HG03571 (cell line): ENCODE measurements around the gene SPHK2.
"Not testable (repeated sequence)": the region's sequence is repeated elsewhere in the genome, so short reads cannot be mapped to it uniquely, and the experiment has no call there.

Experiments used
- ATAC-seq: cut with Tn5 transposase; IDR thresholded peaks from one replicate; pipeline ENCODE4 v1.9.1; 2021; ENCODE audit not compliant: unreplicated experiment

SPHK2 gene

DNA sequence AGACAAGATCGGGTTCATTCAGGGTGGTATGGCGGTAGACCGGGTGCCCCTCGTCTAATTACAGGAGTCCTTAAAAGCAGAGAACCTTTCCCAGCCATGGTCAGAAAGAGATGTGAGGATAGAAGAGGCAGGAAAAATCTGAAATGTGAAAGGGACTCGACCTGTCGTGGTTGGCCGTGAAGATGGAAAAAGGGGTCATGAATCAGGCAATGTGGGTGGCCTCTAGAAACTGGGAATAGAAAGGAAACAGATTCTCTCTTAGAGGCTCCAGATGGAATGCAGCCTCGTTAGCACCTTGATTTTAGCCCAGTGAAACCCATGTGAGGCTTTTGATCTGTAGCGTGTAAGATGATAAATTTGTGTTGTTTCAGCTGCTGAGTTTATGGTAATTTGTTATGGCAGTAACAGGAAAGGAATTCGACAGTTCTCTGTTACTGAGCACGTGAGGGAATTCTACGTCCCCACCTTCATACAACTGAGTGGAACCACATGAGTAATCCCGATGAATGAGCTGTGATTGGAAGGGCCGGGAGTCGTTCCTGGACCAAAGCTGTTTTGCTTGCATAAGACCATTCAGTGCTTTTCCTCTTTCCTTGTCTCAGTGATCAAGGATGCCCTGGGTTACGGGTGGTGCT is 37.7 kb downstream of the SPHK2 start:
- ATAC-seq: no peak

DNA sequence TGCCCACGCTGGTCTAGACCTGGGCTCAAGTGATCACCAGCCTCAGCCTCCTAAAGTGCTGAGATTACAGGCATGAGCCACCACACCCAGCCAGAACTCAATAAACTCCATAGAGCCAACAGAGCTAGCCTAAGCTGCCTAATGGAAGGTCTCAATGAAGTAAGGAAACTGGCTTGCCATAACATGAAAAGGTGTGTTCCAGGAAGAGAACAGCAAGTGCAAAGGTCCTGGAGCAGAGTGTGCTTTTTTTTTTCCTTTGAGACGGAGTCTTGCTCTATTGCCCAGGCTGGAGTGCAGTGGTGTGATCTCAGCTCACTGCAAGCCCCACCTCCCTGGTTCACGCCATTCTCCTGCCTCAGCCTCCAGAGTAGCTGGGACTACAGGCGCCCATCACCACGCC is 38.5 kb downstream of the SPHK2 start:
- ATAC-seq: not testable (repeated sequence)

DNA sequence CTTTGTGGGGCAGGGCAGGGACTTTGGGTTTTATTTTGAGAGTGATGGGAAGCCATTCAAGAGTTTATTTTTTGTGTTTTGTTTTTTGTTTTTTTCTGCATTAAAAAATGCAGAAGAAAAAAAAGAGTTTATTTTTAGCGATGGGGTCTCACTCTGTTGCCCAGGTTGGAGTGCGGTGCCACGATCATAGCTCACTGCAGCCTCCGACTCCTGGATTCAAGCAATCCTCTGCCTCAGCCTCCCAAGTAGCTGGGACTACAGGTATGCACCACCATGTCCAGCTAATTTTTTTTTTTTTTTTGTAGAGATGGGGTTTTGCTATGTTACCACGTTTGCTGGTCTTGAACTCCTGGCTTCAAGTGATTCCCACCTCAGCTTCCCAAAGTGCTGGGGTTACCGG is 39.2 kb downstream of the SPHK2 start:
- no peak for ATAC-seq

DNA sequence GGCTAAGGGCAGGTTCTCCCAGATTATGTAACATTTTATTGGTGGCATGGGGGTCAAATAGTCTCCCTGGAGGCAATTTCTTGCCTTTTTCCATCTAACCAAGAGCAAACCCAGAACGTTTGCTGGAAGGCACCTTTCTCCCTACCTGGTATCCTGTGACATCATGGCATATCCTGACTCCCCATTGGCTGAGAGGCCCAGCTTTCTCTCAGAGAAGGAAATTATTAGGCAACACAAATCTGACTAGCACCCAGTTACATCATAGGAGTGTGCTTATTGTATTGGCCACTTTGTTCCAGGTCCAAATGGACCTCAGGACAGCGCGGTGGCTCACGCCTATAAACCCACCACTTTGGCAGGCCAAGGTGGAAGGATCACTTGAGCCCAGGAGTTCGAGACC is 40.5 kb downstream of the SPHK2 start:
- ATAC-seq: no peak

DNA sequence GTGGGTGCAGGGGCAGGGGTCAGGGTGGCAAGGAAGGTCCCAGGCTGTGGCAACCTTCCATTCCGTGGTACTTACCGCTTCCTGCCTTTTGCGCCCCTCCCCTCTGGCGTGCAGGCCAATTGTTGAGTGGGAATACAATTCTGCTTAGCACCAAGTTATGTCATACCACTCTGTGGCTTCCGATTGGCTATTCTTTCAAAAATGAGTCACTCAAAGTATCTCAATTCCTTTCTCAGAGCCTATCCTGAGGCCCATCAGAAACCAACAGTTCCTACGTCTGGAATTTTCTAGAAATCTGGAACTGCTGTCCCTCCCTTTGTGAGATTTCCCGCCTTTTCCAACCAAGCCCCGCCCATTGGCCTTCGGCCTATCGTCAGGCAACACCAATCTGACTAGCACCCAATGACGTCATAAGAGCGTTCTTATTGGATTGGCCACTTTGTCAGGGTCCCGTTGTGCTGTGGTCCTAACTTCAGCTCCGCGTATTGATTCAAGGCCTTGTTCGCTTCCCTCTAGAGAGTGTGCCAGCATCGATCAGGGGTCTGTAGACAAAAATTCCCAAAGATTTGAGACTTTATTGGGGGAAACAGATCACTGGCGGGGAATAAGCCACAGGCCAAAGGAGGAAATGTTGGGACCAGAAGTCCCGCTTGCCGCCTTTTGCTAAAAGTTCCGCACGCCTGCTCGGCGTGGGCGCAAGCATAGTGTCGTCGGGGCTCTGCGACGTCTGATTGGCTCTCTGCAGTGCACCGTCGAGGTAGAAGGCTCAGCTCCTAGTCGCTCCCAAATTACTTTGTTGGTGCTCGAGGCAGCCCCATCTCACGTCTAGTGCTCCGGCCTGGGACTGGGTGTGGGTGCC is 41.8 kb downstream of the SPHK2 start:
- peak; percentile 65 for ATAC-seq

DNA sequence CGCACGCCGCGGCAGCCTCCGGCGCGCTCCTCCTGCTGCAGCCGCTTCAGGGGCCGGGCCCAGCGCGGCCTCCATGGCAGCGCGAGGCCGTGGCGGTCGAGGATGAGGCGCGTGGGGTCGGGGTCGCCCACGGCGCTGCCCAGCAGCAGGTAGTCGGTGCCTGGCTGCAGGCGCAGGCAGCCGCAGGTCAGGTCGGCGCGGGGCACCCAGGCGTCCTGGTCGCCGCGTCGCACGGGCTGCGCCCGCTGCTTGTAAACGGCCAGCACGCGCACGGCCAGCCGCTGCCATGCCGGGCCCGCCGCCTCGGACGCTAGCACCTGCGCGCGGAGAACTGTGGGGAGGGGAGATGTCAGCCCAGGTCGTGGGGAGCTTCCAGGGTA is 42.4 kb downstream of the SPHK2 start:
- ATAC-seq: no peak

DNA sequence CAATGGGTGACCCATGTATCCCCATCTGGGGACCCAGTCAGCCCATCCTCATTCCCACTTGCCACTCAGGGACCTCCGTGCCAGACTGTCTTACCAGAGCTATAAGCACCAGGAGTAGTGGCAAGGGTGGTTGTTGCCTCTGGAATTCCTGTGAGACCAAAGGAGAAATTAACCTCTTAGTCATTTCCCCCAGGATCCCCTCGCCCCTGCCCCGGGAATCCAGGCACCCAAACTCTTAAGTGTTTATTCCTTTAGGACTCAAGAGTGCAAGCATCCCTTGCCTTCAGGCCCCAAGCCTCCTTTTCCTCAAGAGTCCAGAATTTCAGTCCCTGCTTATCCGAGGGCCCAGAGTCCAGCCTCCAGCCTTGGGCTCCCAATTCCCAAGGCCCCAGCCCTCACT is 44.4 kb downstream of the SPHK2 start:
- ATAC-seq: no peak

DNA sequence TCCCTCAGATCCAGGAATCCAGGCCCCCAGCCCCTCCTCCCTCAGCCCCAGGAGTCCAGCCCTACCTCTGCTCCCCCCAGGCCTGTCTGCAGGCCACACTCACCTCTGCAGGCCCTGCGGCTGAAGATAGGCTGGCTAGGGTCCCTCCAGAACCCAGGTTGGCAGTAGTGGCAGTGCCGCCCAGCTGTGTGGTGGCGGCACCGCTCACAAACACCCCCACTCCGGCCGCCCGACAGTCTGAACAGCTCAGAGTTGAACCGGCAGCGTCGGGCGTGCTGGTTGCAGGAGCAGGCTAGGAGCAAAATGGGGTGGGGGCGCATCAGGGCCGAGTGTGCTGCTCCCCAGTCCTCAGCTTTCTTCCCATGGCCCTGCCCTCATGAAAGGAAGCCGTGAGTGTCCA is 45.2 kb downstream of the SPHK2 start:
- ATAC-seq: no peak

DNA sequence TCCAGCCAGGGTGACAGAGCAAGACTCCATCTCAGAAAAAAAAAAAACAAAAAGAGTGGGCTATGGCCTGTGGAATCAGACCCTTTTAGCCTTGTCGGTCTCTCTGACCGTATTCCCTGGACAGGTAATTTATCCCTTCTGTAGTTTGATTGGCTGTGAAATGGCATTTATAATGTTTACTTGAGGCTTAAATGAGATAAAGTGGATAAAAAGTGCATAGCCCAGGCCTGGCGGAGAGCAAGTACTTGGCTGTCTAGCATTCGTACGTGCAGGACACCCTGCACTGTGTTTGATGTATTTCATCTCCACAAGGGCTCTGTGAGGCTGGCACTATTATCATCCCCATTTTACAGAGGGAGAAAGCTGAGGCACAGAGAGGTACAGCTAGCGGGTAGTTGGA is 46.5 kb downstream of the SPHK2 start:
- ATAC-seq: no peak

DNA sequence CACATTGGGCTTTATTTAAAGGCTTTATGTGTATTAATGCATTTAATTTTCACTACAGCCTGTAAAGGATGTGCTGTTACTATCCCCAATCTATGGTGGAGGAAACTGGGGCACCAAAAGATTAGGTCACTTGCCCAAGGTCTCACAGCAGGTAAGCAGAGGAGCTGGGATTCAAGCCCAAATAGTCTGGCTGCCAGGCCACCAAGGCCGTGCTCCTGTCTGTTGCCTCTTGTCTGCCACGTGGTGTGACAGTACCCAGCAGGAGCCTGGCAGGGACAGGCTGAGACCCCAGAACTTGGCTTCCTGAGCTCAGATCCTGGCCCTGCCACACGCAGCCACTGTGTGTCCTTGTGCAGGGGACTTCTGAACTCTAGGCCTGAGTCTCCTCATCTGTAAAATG is 49.0 kb downstream of the SPHK2 start:
- no peak for ATAC-seq

DNA sequence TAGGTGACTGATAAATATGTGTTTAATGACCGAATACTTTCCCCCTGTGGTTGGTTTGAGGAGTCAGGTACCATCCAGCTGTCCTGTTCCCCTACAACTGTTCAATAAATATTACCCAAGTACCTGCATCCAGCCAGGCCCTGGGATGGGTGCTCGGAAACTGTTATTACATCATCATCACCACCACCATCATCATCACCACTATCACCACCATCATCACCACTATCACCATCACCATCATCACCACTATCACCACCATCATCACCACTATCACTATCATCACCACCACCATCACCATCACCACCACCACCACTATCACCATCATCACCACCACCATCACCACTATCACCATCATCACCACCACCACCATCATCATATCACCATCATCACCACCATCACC is 49.5 kb downstream of the SPHK2 start:
- ATAC-seq: no peak

DNA sequence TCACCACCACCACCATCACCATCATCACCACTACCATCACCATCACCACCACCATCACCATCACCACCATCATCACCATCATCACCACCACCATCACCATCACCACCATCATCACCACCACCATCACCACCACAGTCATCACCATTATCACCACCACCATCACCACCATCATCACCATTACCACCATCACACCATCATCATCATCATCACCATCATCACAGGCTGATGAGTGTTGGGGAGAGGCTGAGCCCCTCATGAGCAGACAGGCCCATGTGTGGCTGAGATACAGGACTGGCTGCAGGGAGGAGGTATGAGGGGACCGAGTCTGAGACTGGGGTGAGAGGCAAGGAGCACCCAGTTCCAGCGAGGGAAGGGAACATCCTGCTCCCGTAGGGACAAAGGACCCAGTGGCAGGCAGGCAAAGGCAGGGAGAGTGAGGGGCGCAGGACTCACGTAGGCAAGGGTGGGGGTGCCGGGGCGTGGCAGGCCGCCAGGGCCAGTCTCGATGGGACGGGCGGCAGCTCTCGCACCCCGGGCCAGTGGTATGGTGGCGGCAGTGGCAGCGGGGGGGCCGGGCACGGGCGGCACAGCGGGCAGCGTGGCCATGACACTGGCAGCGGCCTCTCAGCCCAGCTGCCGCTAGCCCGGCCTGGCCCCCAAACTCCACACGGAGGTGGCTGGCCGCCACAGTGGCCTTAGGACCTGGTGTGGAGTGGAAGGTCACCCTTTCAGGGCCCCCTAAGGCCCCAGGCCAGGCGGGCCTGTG is 50.8 kb downstream of the SPHK2 start:
- no peak for ATAC-seq

DNA sequence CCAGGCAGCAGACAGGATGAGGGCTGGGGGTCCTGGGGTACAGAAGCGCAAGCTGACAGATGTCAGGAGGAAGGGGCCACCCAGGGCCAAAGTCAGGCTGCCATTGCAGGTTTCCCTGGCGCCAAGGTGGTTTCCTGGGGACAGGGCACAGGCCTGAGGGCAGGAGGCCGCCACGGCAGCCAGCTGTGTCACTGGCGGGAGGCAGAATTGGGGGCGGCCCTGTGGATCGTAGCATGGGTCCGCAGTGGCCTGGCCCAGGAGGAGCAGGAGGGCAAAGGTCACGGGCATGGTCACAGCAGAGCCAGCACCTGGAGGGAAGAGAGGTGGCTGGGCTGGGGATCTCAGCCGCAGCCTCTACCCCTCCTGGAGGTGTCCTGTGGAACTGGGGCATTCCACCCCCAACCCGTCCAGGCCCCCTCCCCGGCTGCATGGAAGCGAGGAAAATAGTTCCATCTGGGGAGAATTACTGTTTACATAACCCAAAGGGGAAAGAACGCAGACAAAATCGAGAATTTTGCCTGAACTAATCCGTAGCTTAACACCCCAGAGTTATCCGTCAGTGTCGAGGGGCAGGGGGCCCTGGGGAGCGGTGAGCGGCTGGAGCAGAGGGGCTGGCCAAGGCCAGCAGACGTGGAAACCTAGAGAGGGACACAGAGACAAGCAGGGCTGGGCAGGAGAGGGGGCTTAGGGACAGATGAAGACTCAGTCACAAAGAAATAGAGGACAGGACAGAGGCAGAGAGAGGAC is 51.6 kb downstream of the SPHK2 start:
- ATAC-seq: no peak

DNA sequence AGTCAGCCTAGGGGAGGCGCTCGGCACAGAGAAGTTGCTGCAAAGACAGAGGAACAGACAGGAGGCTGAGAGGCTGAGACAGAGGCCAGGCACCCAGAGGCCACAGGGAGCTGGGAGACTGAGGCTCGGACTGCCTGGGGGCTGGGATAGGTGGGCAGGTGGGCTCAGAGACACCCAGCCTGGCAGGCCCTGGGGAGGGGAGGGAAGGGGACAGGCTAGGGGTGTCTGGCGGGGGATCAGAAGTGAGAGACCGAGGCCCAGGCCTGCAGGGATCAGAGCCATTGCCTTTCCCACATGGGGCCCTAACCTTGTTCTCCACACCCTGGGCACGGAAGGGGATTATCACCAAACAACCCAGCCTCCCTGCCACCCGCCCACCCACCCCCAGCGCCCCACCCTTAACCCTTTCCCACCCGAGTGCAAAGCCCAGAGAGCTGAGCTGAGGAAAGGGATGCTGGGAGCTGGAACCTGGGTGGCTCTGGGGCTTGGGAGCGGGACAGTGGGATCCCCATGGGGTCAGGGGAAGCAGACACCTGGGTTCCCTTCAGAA is 52.2 kb downstream of the SPHK2 start:
- no peak for ATAC-seq

DNA sequence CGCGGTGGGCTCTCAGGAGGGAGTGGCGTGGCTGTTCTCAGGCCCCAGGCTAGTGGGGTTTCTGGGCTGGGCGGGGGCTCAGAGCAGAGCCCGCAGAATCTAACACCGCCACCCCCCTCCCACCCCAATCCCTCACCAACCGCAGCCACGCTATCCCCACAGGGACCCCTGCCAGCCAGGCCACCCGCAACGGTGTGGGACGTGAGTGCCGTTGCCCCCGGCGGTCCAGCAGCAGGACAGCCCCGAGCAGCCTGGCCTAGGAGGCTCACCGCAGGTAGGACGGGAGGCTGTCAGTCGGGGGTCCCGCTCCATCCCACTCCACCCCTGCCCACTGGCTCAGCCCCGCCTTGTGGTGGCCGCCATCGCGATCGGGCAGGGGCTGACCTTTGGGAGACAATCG is 53.7 kb downstream of the SPHK2 start, which contains the start of gene NTN5:
Gene NTN5 (minus strand): TSS at position 24 of the 400 bp plus-strand sequence. CDS start 2,031 bp downstream, outside the sequence.
- ATAC-seq: no peak

DNA sequence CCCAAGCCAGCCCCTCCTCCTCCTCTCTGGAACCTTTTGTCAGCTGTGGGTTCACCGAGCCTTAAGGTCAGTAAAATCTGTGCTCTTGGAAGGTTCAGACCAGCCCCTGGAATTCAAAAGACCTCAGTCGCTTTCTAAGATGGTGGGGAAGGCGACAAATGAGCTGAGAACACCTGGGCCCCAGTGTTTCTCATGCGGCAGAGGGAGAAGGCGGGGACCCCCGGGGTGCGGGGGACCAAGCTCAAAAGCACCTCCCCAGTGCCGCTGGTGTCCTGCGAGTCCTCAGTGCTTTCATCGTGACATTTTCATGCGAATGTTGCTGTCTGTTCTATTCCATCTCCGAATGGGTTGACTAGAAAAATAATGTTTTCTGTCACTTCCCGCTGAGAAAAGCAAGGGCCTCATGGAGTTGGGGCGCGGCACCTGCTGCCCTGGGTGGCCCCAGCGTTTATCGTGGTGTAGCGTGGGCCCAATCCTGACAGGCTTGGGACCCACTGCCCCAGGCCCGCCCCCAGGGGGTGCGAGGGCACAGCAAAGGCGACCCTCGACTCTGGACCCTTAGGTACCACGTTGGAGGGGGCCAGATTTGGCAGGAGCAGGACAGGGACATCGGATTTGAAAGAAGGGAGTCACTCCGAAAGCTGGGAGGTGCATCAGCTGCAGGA is 54.3 kb downstream of the SPHK2 start:
- ATAC-seq: no peak

DNA sequence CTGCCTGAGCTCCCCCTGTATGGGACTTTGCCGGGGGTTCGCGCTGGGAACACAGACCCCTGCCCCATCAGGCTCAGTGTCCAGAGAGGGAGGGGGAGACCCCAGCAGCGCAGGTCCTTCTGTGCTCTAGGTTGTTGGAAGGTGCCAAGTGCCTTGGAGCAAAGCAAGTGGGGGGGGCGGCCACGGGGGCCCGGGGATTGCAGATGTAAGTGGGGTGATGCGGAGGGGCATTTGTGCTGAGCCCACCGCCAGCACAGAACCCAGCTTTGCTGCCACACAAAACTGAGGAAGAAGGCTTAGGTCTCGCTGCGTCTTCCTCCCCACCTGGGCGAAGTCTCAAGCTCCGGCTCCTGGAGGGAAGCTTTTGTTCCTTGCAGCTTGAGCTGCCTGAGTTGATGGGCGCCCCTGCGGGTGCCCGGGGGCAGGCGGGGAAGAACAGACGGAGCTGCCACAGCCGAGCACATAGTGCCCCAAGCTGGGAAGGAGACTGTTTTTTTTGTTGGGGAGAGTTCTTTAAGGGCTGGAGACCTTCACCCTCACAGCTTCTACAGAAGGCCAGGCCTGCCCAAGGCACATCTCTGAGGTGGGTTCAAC is 55.0 kb downstream of the SPHK2 start:
- no peak for ATAC-seq

DNA sequence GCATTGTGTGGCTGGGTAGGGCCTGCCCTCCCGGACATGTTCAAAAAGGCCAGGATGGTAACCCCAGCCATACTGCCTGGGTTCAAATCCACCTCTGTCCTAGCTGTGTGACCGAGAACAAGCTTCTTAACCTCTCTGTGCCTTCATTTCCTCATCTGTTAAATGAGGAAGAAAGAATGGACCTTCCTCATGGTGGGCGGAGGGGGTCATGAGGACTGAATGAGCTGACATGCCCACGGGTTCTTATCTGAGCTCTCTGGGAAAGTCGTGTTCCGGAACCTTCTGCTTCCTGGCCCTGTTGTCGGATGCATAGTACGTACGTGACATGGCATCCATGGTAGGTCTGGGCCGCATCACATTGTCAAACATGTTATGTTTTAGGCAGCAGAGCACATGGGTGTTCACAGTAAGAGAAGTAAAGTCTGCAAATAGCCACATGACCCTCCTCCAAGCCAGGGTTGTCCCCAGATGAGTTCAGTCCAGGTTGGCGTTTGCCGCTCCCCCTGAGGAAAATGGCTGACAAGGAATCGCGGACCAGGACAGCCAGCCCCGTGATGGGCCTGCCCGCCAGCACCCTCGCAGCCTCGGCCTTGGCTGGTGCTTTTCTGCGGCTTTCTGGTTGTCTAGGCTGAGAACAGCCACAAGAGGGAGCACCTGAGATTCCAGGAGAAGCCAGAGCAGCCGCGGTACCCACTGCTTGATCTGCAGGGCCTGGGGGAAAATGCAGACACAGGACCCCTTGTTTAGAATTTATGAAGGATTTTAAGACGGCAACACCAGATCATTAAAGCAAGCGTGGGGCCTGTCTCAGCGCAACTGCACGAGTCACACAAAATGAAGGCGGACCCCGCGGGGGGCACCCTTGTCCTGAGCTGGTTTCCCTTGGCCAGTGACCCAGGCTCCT is 55.9 kb downstream of the SPHK2 start:
- no peak for ATAC-seq

DNA sequence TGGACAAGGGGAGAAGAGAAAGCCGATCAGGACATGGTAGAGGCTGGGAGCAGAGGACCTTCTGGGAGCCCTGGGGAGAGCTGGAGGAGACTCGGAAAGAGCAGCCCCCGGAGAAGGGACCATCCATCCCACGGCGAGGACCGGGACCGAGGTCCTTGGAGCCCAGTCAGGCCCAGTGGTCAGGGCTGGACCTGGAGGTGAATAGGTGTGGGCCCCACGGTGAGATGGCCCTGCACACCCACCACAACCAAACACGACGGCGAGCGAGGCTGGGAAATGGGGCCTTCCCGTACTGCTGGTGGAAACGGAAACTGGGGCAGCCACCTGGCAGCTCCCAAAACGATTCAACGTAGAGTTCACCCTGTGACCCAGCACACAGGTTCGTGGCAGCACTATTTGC is 57.2 kb downstream of the SPHK2 start:
- ATAC-seq: no peak
